Keratinocyte (primary cell): ENCODE results near the gene UBE2B.

Source experiments
- CTCF ChIP-seq, 3 experiments: IDR thresholded peaks in 1 of 3; conservative IDR thresholded peaks in 1 of 3; optimal IDR thresholded peaks in 1 of 3; 2 replicates in 2 of 3; 3 replicates in 1 of 3; pipeline versions ENCODE3 to v1.5.1; 2011; ENCODE audit warnings: low read length in 3 of 3, mild to moderate bottlenecking in 3 of 3, moderate library complexity in 2 of 3, control low read depth in 1 of 3, inconsistent platforms in 1 of 3; ENCODE audit not compliant: insufficient read depth in 2 of 3; ENCODE audit errors: extremely low read depth in 1 of 3
- EZH2 ChIP-seq: IDR thresholded peaks from one replicate; pipeline ENCODE4 v1.6.1; 2012; ENCODE audit warnings: inconsistent platforms, mild to moderate bottlenecking, low read length, moderate library complexity

- TF ChIP-seq CTCF (optimal IDR thresholded peaks at IDR 0.05 in 1 of 3, IDR thresholded peaks at IDR 0.05 in 1 of 3, conservative IDR thresholded peaks at IDR 0.05 in 1 of 3; ENCODE audit: extremely low read depth in 1 of 3, insufficient read depth in 2 of 3, low read length in 3 of 3) (no peak), EZH2 (no peak)
These were observed 12.8 kb downstream of the UBE2B start for GRCh38 chr5:134383980-134384697.
